Breast epithelium (tissue), 4 donors: ENCODE data around the gene ARHGEF26. TPM values are rescaled to one million over a fixed set of nuclear protein-coding genes. Genes with fewer than 3 reads are reported as not detected.
A peak's percentile ranks its signal among the peaks of the same experiment; 100 is the strongest.

Experiments
- DNase-seq, 2 donors: peaks; one replicate each; pipeline ENCODE4 v3.0.0-alpha.2; 2019; ENCODE audit warnings: low spot score in 2 of 2
- H3K27ac ChIP-seq, 2 donors: fragments of 200-600 bp; sonication (generic) in 1 of 2; one replicate each; pipeline ENCODE4 v1.5.1; 2016 to 2019; ENCODE audit warnings: mild to moderate bottlenecking in 1 of 2
- H3K27me3 ChIP-seq, 2 donors: fragments of 200-600 bp; sonication (generic) in 1 of 2; one replicate each; pipeline versions ENCODE4 v1.5.1 to v1.6.0; 2017 to 2019; ENCODE audit warnings: control low read depth in 1 of 2, mild to moderate bottlenecking in 1 of 2
- H3K36me3 ChIP-seq: fragments of 200-600 bp; one replicate; pipeline ENCODE4 v1.5.1; 2019
- H3K4me1 ChIP-seq, 2 donors: fragments of 200-600 bp; sonication (generic); one replicate each; pipeline ENCODE4 v1.5.1; 2016 to 2019; ENCODE audit warnings: control low read depth in 1 of 2
- H3K4me3 ChIP-seq, 3 donors: fragments of 200-600 bp; sonication (generic); 1 replicate in 2 of 3; 2 replicates in 1 of 3; pipeline ENCODE4 v1.5.1; 2016 to 2019; ENCODE audit warnings: mild to moderate bottlenecking in 3 of 3, moderate library complexity in 2 of 3
- H3K9me3 ChIP-seq, 2 donors: fragments of 200-600 bp; sonication (generic) in 1 of 2; one replicate each; pipeline ENCODE4 v1.5.1; 2016 to 2019; ENCODE audit warnings: control low read depth in 1 of 2
- CTCF ChIP-seq, 3 donors: fragments of 450-650 bp; IDR thresholded peaks; one replicate each; pipeline ENCODE4 v1.5.1; 2016 to 2017; ENCODE audit warnings: antibody characterized with exemption in 3 of 3, mild to moderate bottlenecking in 3 of 3, moderate library complexity in 3 of 3
- POLR2A ChIP-seq: fragments of 450-650 bp; IDR thresholded peaks from one replicate; pipeline ENCODE4 v1.6.1; 2016; ENCODE audit warnings: antibody characterized with exemption, mild to moderate bottlenecking, moderate library complexity
- POLR2AphosphoS5 ChIP-seq, 3 donors: sonication (generic); formaldehyde crosslinking; IDR thresholded peaks; one replicate each; pipeline ENCODE4 v1.6.1; 2017; ENCODE audit warnings: antibody characterized with exemption in 3 of 3
- intact Hi-C: fragments of 100-400 bp; cut with DNase I; formaldehyde crosslinking; loops from one replicate; pipeline ENCODE4 v1.15.1; 2023; ENCODE audit warnings: low total_unique reads
- total RNA-seq, 3 donors: library from RNA; depleted of rRNA; stranded (reverse); fragments of >200 nt; gene quantifications; one replicate each; pipeline ENCODE4 v1.1.0, GENCODE V29; 2016

ARHGEF26 gene
- total RNA-seq, 3 donors from 2014 or later, result 16.7 to 20.2 (median 19.8) TPM

- H3K4me3 ChIP-seq, result no peak overlapping the region
- H3K4me1 ChIP-seq, result no peaks in the 10 kb centered on the region
- no peaks in the 10 kb centered on the region for H3K9me3 ChIP-seq
- DNase-seq, result no peak
- intact Hi-C loops, result no loop called here
- no peaks in the 10 kb centered on the region for H3K36me3 ChIP-seq
- H3K27ac ChIP-seq, result no peak overlapping the region
- H3K27me3 ChIP-seq, result no peaks in the 10 kb centered on the region
- TF ChIP-seq CTCF (IDR thresholded peaks at IDR 0.05) (no peak), POLR2AphosphoS5 (IDR thresholded peaks at IDR 0.05) (no peak), POLR2A (no peak)
These were observed 1.2 kb upstream of the ARHGEF26 start for GRCh38 chr3:154119951-154120350.

GRCh38 chr3:154121701-154122551 is 736 bp downstream of the ARHGEF26 start:
- H3K27ac ChIP-seq, result peak overlapping the region; percentile 55 to 69
- H3K4me1 ChIP-seq, result no peaks in the 10 kb centered on the region
- H3K27me3 ChIP-seq, result no peaks in the 10 kb centered on the region
- DNase-seq, result no peak
- intact Hi-C loops, result no loop called here
- TF ChIP-seq CTCF (IDR thresholded peaks at IDR 0.05), result no peak
- no peak for TF ChIP-seq POLR2A
- no peak for TF ChIP-seq POLR2AphosphoS5 (IDR thresholded peaks at IDR 0.05)
- peak overlapping the region; percentile 71 to 81 (median 78) for H3K4me3 ChIP-seq
- no peaks in the 10 kb centered on the region for H3K36me3 ChIP-seq
- no peaks in the 10 kb centered on the region for H3K9me3 ChIP-seq

- intact Hi-C loops, result no loop called here
- peak overlapping the region; percentile 71 to 81 (median 78) for H3K4me3 ChIP-seq
These were observed 1.3 kb downstream of the ARHGEF26 start for GRCh38 chr3:154122552-154122911.

GRCh38 chr3:154122912-154123559 is 1.8 kb downstream of the ARHGEF26 start:
- Histone ChIP-seq H3K4me1 (no peaks in the 10 kb centered on the region), H3K27me3 (no peaks in the 10 kb centered on the region), H3K9me3 (no peaks in the 10 kb centered on the region), H3K4me3 (peak overlapping the region; percentile 71 to 81 (median 78)), H3K36me3 (no peaks in the 10 kb centered on the region), H3K27ac (peak overlapping the region; percentile 36 to 69)
- DNase-seq, result no peak
- intact Hi-C loops, result no loop called here
- TF ChIP-seq POLR2A (no peak), CTCF (IDR thresholded peaks at IDR 0.05) (no peak), POLR2AphosphoS5 (IDR thresholded peaks at IDR 0.05) (no peak)

More at GRCh38 chr3:154122552-154122911, 1.3 kb downstream of the ARHGEF26 start:
- Histone ChIP-seq H3K27ac (peak overlapping the region; percentile 36 to 69), H3K27me3 (no peaks in the 10 kb centered on the region), H3K9me3 (no peaks in the 10 kb centered on the region), H3K36me3 (no peaks in the 10 kb centered on the region), H3K4me1 (no peaks in the 10 kb centered on the region)
- no peak for TF ChIP-seq POLR2AphosphoS5 (IDR thresholded peaks at IDR 0.05)
- TF ChIP-seq POLR2A, result no peak
- TF ChIP-seq CTCF (IDR thresholded peaks at IDR 0.05), result no peak
- no peak for DNase-seq

- Histone ChIP-seq H3K4me3 (peak overlapping the region; percentile 71 to 81 (median 78)), H3K27ac (no peak overlapping the region), H3K36me3 (no peaks in the 10 kb centered on the region), H3K27me3 (no peaks in the 10 kb centered on the region), H3K4me1 (no peaks in the 10 kb centered on the region), H3K9me3 (no peaks in the 10 kb centered on the region)
- no peak for TF ChIP-seq POLR2AphosphoS5 (IDR thresholded peaks at IDR 0.05)
- TF ChIP-seq POLR2A, result no peak
- no peak for TF ChIP-seq CTCF (IDR thresholded peaks at IDR 0.05)
- intact Hi-C loops, result no loop called here
- DNase-seq, result no peak
These were observed 2.7 kb downstream of the ARHGEF26 start for GRCh38 chr3:154123906-154124305.
